NCI-H510A (cell line): Measurements from ENCODE around the gene PSMA7.

Source experiments
- DNase-seq: peaks from one replicate; lab custom pipeline; 2025; lab: John Stamatoyannopoulos, UW

The PSMA7 gene

GRCh38 chr20:62087227-62087626 lies 56.0 kb downstream of the PSMA7 start:
- no peak for DNase-seq
